PC-9 (cell line): ENCODE data around the gene TMEM92. TPM values are rescaled to one million over a fixed set of nuclear protein-coding genes. Genes with fewer than 3 reads are reported as not detected.

Experiments used
- BruUV-seq: library from RNA; stranded (reverse); fragments of 400-500 nt; replicated peaks from 2 replicates; lab custom pipeline; 2021; lab: Mats Ljungman, UMichigan
- CTCF ChIA-PET: fragments of 300-600 bp; sonication (Branson Sonifier 250); formaldehyde crosslinking; loops from one replicate; lab custom pipeline; 2022; ENCODE audit warnings: antibody characterized with exemption; lab: Charles Lee
- POLR2A ChIA-PET: fragments of 300-600 bp; sonication (Branson Sonifier 250); formaldehyde crosslinking; loops from one replicate; lab custom pipeline; 2022; ENCODE audit warnings: antibody characterized with exemption; ENCODE audit not compliant: unreplicated experiment; lab: Charles Lee
- DNase-seq, 2 experiments: peaks; one replicate each; pipeline versions ENCODE4 v3.0.0 to v3.0.0-alpha.2; 2015 to 2022; ENCODE audit warnings: mixed read lengths in 1 of 2
- H2AFZ ChIP-seq: fragments of 200-600 bp; sonication (generic); 2 replicates; pipeline ENCODE4 v1.8.1; 2017; ENCODE audit warnings: antibody characterized with exemption
- H3F3A ChIP-seq: fragments of 200-600 bp; sonication (generic); 2 replicates; pipeline ENCODE4 v1.8.1; 2017; ENCODE audit warnings: antibody characterized with exemption, mild to moderate bottlenecking, low read depth; ENCODE audit not compliant: insufficient read depth
- H3K27ac ChIP-seq: fragments of 200-600 bp; sonication (generic); 2 replicates; pipeline ENCODE4 v1.6.1; 2016; ENCODE audit warnings: mixed run types
- H3K27me3 ChIP-seq: fragments of 200-600 bp; sonication (generic); 2 replicates; pipeline ENCODE4 v1.6.1; 2016; ENCODE audit warnings: low read depth, mixed run types; ENCODE audit not compliant: insufficient read depth
- H3K36me3 ChIP-seq: fragments of 200-600 bp; sonication (generic); 2 replicates; pipeline ENCODE4 v1.6.1; 2016; ENCODE audit warnings: low read depth, mixed run types
- H3K4me1 ChIP-seq: fragments of 200-600 bp; sonication (generic); replicated peaks from 2 replicates; pipeline ENCODE4 v1.6.1; 2016; ENCODE audit warnings: mixed run types; ENCODE audit not compliant: insufficient read depth
- H3K4me2 ChIP-seq: fragments of 200-600 bp; sonication (generic); 2 replicates; pipeline ENCODE4 v1.6.1; 2017; ENCODE audit warnings: mixed run types
- H3K4me3 ChIP-seq: fragments of 200-600 bp; sonication (generic); 2 replicates; pipeline ENCODE4 v1.6.1; 2016; ENCODE audit warnings: mixed run types
- H3K79me2 ChIP-seq: fragments of 200-600 bp; sonication (generic); 2 replicates; pipeline ENCODE4 v1.6.1; 2017; ENCODE audit warnings: low read depth, mixed run types
- H3K9me2 ChIP-seq: fragments of 200-600 bp; sonication (generic); 2 replicates; pipeline ENCODE4 v1.8.1; 2017; ENCODE audit warnings: mild to moderate bottlenecking; ENCODE audit not compliant: insufficient read depth
- H3K9me3 ChIP-seq: fragments of 200-600 bp; sonication (generic); 2 replicates; pipeline ENCODE4 v1.8.1; 2016; ENCODE audit warnings: low read depth; ENCODE audit not compliant: insufficient read depth
- H4K20me1 ChIP-seq: fragments of 200-600 bp; sonication (generic); 2 replicates; pipeline ENCODE4 v1.8.1; 2017; ENCODE audit not compliant: insufficient read depth
- EZH2 ChIP-seq: fragments of 200-600 bp; sonication (generic); IDR thresholded peaks from 2 replicates; pipeline ENCODE4 v1.8.0; 2017; ENCODE audit warnings: antibody characterized with exemption, low read depth
- intact Hi-C: fragments of 100-400 bp; cut with micrococcal nuclease; formaldehyde crosslinking; loops from one replicate; pipeline ENCODE4 v1.10.0; 2022; ENCODE audit not compliant: unreplicated experiment
- total RNA-seq: library from RNA; stranded (reverse); gene quantifications from 2 replicates; pipeline ENCODE4 v1.2.3, GENCODE V29; 2021
- TF ChIP-seq, protein P1 (sequence below): fragments of 200-600 bp; sonication (generic); conservative IDR thresholded peaks from 2 replicates; pipeline ENCODE4 v1.6.1; 2017; ENCODE audit warnings: mixed run types, antibody characterized with exemption, mild to moderate bottlenecking, moderate library complexity

Gene TMEM92
- total RNA-seq, 1 experiment from 2014 or later, result 16.6 TPM

DNA sequence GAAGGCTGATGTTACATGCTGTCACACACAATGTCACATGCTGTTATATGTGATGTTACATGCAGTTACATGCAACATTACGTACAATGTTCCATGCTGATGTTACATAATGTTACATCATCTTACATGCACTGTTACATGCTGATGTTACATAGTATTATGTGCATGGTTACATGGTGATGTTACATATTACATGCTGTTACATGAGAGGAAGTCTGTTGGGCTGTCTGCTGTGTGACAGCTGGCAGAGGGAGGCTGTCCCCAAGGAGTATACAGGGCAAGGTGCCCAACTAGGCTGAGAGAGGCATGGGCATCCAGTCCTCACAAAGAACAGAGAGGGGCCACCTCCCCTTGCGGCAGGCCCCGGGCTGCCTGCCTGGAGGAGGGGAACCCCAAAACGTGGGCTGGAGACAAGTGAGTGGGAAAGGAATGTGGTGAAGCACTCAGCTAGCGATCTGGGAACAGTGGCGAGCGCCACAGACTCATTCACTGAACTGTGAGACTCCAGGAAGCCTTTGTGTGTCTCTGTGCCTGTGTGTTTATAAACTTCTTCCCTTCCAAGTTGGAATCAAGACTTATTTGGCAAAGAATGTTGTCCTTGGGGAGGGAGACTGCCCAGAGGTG lies 30.6 kb downstream of the TMEM92 start:
- no peak overlapping the region for H3K4me2 ChIP-seq
- H3K9me2 ChIP-seq, result no peaks in the 10 kb centered on the region
- H3K27ac ChIP-seq, result no peak overlapping the region
- BruUV-seq, result no TSS peak
- H3K4me1 ChIP-seq, result no peaks in the 10 kb centered on the region
- ChIA-PET POLR2A (no interaction called here), CTCF (no interaction called here)
- H3K36me3 ChIP-seq, result no peaks in the 10 kb centered on the region
- H3K27me3 ChIP-seq, result no peaks in the 10 kb centered on the region
- no peaks in the 10 kb centered on the region for H4K20me1 ChIP-seq
- H3K79me2 ChIP-seq, result no peaks in the 10 kb centered on the region
- peaks cover 3% of the 10 kb centered on the region; the same call in 1 of the 2 replicates for H3F3A ChIP-seq
- intact Hi-C loops, result no loop called here
- no peak overlapping the region for H2AFZ ChIP-seq
- no peak overlapping the region for H3K4me3 ChIP-seq
- no peaks in the 10 kb centered on the region for H3K9me3 ChIP-seq
- TF ChIP-seq EZH2, result no peak
- TF ChIP-seq, protein P1, sequence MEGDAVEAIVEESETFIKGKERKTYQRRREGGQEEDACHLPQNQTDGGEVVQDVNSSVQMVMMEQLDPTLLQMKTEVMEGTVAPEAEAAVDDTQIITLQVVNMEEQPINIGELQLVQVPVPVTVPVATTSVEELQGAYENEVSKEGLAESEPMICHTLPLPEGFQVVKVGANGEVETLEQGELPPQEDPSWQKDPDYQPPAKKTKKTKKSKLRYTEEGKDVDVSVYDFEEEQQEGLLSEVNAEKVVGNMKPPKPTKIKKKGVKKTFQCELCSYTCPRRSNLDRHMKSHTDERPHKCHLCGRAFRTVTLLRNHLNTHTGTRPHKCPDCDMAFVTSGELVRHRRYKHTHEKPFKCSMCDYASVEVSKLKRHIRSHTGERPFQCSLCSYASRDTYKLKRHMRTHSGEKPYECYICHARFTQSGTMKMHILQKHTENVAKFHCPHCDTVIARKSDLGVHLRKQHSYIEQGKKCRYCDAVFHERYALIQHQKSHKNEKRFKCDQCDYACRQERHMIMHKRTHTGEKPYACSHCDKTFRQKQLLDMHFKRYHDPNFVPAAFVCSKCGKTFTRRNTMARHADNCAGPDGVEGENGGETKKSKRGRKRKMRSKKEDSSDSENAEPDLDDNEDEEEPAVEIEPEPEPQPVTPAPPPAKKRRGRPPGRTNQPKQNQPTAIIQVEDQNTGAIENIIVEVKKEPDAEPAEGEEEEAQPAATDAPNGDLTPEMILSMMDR, result no peak
- DNase-seq, result no peak

GRCh38 chr17:50307654-50308053 lies 33.4 kb downstream of the TMEM92 start:
- POLR2A ChIA-PET, result no interaction called here
- H3K27ac ChIP-seq, result no peak overlapping the region

DNA sequence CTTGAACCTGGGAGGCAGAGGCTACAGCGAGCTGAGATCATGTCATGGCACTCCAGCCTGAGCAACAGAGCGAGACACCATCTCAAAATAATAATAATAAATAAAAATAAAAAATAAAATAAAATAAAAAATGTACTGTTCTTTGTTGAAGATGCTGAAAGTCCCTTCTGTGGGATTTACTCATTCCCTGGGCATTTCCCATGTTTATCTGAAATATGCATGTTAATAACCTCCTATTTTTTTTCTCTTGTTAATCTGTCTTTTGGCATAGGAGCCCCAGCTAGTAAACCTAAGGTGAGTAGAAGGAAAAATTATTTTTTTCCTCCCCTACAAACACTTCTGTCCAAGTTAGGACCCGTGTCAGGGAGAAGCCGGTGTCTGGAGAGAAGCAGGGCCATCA lies 34.4 kb downstream of the TMEM92 start:
- Histone ChIP-seq H2AFZ (no peak overlapping the region), H3K36me3 (no peaks in the 10 kb centered on the region), H3K79me2 (no peaks in the 10 kb centered on the region), H3K9me3 (no peaks in the 10 kb centered on the region), H3K9me2 (no peaks in the 10 kb centered on the region), H3K27me3 (peaks cover 6% of the 10 kb centered on the region; the same call in 1 of the 2 replicates), H3K4me3 (no peak overlapping the region), H4K20me1 (no peaks in the 10 kb centered on the region), H3K4me2 (no peak overlapping the region), H3F3A (no peaks in the 10 kb centered on the region), H3K27ac (no peak overlapping the region), H3K4me1 (no peaks in the 10 kb centered on the region)
- intact Hi-C loops, result no loop called here
- TF ChIP-seq, protein P1, result no peak
- no peak for TF ChIP-seq EZH2
- ChIA-PET CTCF (no interaction called here), POLR2A (no interaction called here)
- no peak for DNase-seq
- BruUV-seq, result no TSS peak

More at GRCh38 chr17:50307654-50308053, 33.4 kb downstream of the TMEM92 start:
- no peaks in the 10 kb centered on the region for H3F3A ChIP-seq
- no peak overlapping the region for H3K4me2 ChIP-seq
- no peak for TF ChIP-seq EZH2
- TF ChIP-seq, protein P1, result no peak
- intact Hi-C loops, result no loop called here
- no peak overlapping the region for H3K4me3 ChIP-seq
- DNase-seq, result no peak
- H3K4me1 ChIP-seq, result no peaks in the 10 kb centered on the region
- no peak overlapping the region for H2AFZ ChIP-seq
- H3K9me3 ChIP-seq, result no peaks in the 10 kb centered on the region
- H3K9me2 ChIP-seq, result no peaks in the 10 kb centered on the region
- H4K20me1 ChIP-seq, result no peaks in the 10 kb centered on the region
- no TSS peak for BruUV-seq
- no peaks in the 10 kb centered on the region for H3K79me2 ChIP-seq
- H3K36me3 ChIP-seq, result no peaks in the 10 kb centered on the region
- CTCF ChIA-PET, result no interaction called here
- H3K27me3 ChIP-seq, result no peaks in the 10 kb centered on the region; the same call in 1 of the 2 replicates
